B cell (primary cell): Measurements from ENCODE around the gene CEP120.

Source experiments
- CTCF ChIP-seq: fragments of 200-600 bp; IDR thresholded peaks from one replicate; pipeline ENCODE4 v1.8.0; 2022; ENCODE audit warnings: antibody characterized with exemption, mild to moderate bottlenecking
- EZH2 ChIP-seq: IDR thresholded peaks from 2 replicates; pipeline ENCODE4 v1.6.1; 2012; ENCODE audit warnings: borderline replicate concordance, low read depth, mild to moderate bottlenecking, moderate library complexity, low read length; ENCODE audit not compliant: insufficient read depth, poor library complexity, severe bottlenecking

- no peak for TF ChIP-seq CTCF
- TF ChIP-seq EZH2: no peak
These were observed 31.2 kb upstream of the CEP120 start for GRCh38 chr5:123454259-123454911.
